ENCODE measurements around the gene SERTAD2.

GRCh38 chr2:64695721-64696261, 42.1 kb upstream of the SERTAD2 start:
- TF ChIP-seq MAX (IDR thresholded peaks at IDR 0.05; ENCODE audit: low read depth, low read length): no peak
- TF ChIP-seq CTCF (IDR thresholded peaks at IDR 0.05; ENCODE audit: low read depth, low read length): no peak
- TF ChIP-seq POLR2A (IDR thresholded peaks at IDR 0.05; ENCODE audit: extremely low read depth, insufficient read length): no peak
